GM23338 (cell line): Measurements from ENCODE around the gene HLX. TPM values are rescaled to one million over a fixed set of nuclear protein-coding genes. Genes with fewer than 3 reads are reported as not detected.

Experiments
- ATAC-seq: fragments of 200-7000 bp; cut with Tn5 transposase; 3 replicates; pipeline ENCODE4 v1.9.1; 2020
- DNase-seq: peaks from one replicate; pipeline ENCODE4 v3.0.0-alpha.2; 2015; ENCODE audit warnings: low spot score
- H2AFZ ChIP-seq: fragments of 200-600 bp; sonication (generic); 2 replicates; pipeline ENCODE4 v1.8.0; 2016; ENCODE audit warnings: antibody characterized with exemption, mild to moderate bottlenecking, moderate library complexity
- H3F3A ChIP-seq: fragments of 200-600 bp; sonication (generic); replicated peaks from 2 replicates; pipeline ENCODE4 v1.8.0; 2017; ENCODE audit warnings: antibody characterized with exemption, mixed run types, low read depth
- H3K27ac ChIP-seq: fragments of 200-600 bp; sonication (generic); 2 replicates; pipeline ENCODE4 v1.6.1; 2016; ENCODE audit warnings: low read depth
- H3K27me3 ChIP-seq: fragments of 200-600 bp; sonication (generic); 2 replicates; pipeline ENCODE4 v1.8.0; 2016; ENCODE audit warnings: mild to moderate bottlenecking, mixed run types, moderate library complexity; ENCODE audit not compliant: insufficient read depth
- H3K36me3 ChIP-seq: fragments of 200-600 bp; sonication (generic); 2 replicates; pipeline ENCODE4 v1.8.0; 2016; ENCODE audit warnings: mild to moderate bottlenecking; ENCODE audit not compliant: insufficient read depth
- H3K4me1 ChIP-seq: fragments of 200-600 bp; sonication (generic); 2 replicates; pipeline ENCODE4 v1.8.0; 2016; ENCODE audit warnings: mild to moderate bottlenecking, moderate library complexity; ENCODE audit not compliant: insufficient read depth
- H3K4me2 ChIP-seq: fragments of 200-600 bp; sonication (generic); 2 replicates; pipeline ENCODE4 v1.7.1; 2017; ENCODE audit warnings: mixed run types
- H3K4me3 ChIP-seq: fragments of 200-600 bp; sonication (generic); 2 replicates; pipeline ENCODE4 v1.6.1; 2016; ENCODE audit warnings: mixed run types
- H3K79me2 ChIP-seq: fragments of 200-600 bp; sonication (generic); replicated peaks from 2 replicates; pipeline ENCODE4 v1.8.0; 2017; ENCODE audit warnings: mild to moderate bottlenecking; ENCODE audit not compliant: insufficient read depth
- H3K9me2 ChIP-seq: fragments of 200-600 bp; sonication (generic); 2 replicates; pipeline ENCODE4 v1.8.0; 2017; ENCODE audit not compliant: insufficient read depth
- H4K20me1 ChIP-seq: fragments of 200-600 bp; sonication (generic); replicated peaks from 2 replicates; pipeline ENCODE4 v1.8.0; 2017; ENCODE audit warnings: mild to moderate bottlenecking; ENCODE audit not compliant: insufficient read depth
- H3K27ac Mint-ChIP-seq: 2 replicates; pipeline ENCODE4 v1.8.0; 2020; ENCODE audit warnings: inconsistent platforms, mild to moderate bottlenecking, moderate library complexity, mixed read lengths
- H3K27me3 Mint-ChIP-seq: 3 replicates; pipeline ENCODE4 v1.8.0; 2022; ENCODE audit warnings: low read depth, mild to moderate bottlenecking, moderate library complexity, mixed read lengths, inconsistent platforms; ENCODE audit not compliant: insufficient read depth, poor library complexity
- H3K36me3 Mint-ChIP-seq: 3 replicates; pipeline ENCODE4 v1.8.0; 2021; ENCODE audit warnings: low read depth, mild to moderate bottlenecking, inconsistent platforms, moderate library complexity, mixed read lengths
- H3K4me1 Mint-ChIP-seq: 3 replicates; pipeline ENCODE4 v1.8.0; 2020; ENCODE audit warnings: mild to moderate bottlenecking, inconsistent platforms, mixed read lengths
- H3K4me3 Mint-ChIP-seq: 3 replicates; pipeline ENCODE4 v1.8.0; 2021; ENCODE audit warnings: moderate library complexity, mild to moderate bottlenecking, inconsistent platforms, mixed read lengths
- H3K9me3 Mint-ChIP-seq: 3 replicates; pipeline ENCODE4 v1.8.0; 2020; ENCODE audit warnings: moderate library complexity, mild to moderate bottlenecking, inconsistent platforms, mixed read lengths
- CTCF ChIP-seq, 2 experiments: fragments of 200-600 bp in 1 of 2; sonication (generic) in 1 of 2; conservative IDR thresholded peaks; 2 replicates each; pipeline versions ENCODE4 v1.5.1 to v1.6.1; 2016 to 2017; ENCODE audit warnings: antibody characterized with exemption in 2 of 2, low read depth in 2 of 2, mild to moderate bottlenecking in 2 of 2, moderate library complexity in 1 of 2
- EZH2 ChIP-seq: fragments of 200-600 bp; sonication (generic); IDR thresholded peaks from one replicate; pipeline ENCODE4 v1.8.0; 2017; ENCODE audit warnings: antibody characterized with exemption, mild to moderate bottlenecking, low read depth; ENCODE audit not compliant: unreplicated experiment
- EZH2phosphoT487 ChIP-seq: fragments of 200-600 bp; sonication (generic); IDR thresholded peaks from one replicate; pipeline ENCODE4 v1.8.1; 2018; ENCODE audit warnings: antibody characterized with exemption; ENCODE audit not compliant: unreplicated experiment
- POLR2AphosphoS5 ChIP-seq: IDR thresholded peaks from 2 replicates; pipeline ENCODE4 v1.6.1; 2016; ENCODE audit warnings: antibody characterized with exemption, low read depth
- REST ChIP-seq: IDR thresholded peaks from one replicate; pipeline ENCODE4 v1.6.1; 2018; ENCODE audit warnings: antibody characterized with exemption; ENCODE audit not compliant: unreplicated experiment
- ZNF114 ChIP-seq: fragments of 250-450 bp; sonication (Bioruptor Pico); IDR thresholded peaks from 2 replicates; pipeline ENCODE4 v1.5.0; 2020; ENCODE audit warnings: mild to moderate bottlenecking, moderate library complexity
- ZNF331 ChIP-seq: fragments of 250-450 bp; sonication (Bioruptor Pico); IDR thresholded peaks from 2 replicates; pipeline ENCODE4 v1.5.0; 2020; ENCODE audit warnings: low read depth, mild to moderate bottlenecking, moderate library complexity
- polyA plus RNA-seq: library from polyadenylated mRNA; unstranded; fragments of >200 nt; fragmentation: Nextera tagmentation; extraction: Ambion mirVana; gene quantifications from 2 replicates; pipeline ENCODE4 v1.2.1, GENCODE V29; 2016
- total RNA-seq: library from RNA; depleted of rRNA; stranded (reverse); fragments of >200 nt; shearing (Covaris generic); gene quantifications from 2 replicates; pipeline ENCODE4 v1.2.3, GENCODE V29; 2014

Gene HLX
- total and polyA plus RNA-seq, 2 experiments from 2014 or later, result 0.07 TPM; not detected in 1

- TF ChIP-seq REST, result no peak
Observed at GRCh38 chr1:220918285-220918951, 39.2 kb downstream of the HLX start (continued).

GRCh38 chr1:220920967-220921366, 41.7 kb downstream of the HLX start:
- Mint-ChIP-seq H3K4me1 (peaks cover 10% of the 10 kb centered on the region), H3K36me3 (no peaks in the 10 kb centered on the region), H3K27me3 (no peaks in the 10 kb centered on the region), H3K27ac (no peak overlapping the region), H3K4me3 (no peak overlapping the region), H3K9me3 (no peaks in the 10 kb centered on the region)
- ATAC-seq, result no peak
- Histone ChIP-seq H4K20me1 (no peaks in the 10 kb centered on the region), H3K4me1 (peaks cover 5% of the 10 kb centered on the region; the same call in 1 of the 2 replicates), H3F3A (no peaks in the 10 kb centered on the region), H3K4me3 (no peak overlapping the region), H3K36me3 (no peaks in the 10 kb centered on the region), H3K27ac (no peak overlapping the region), H3K9me2 (0 out of 2 replicates have a peak, but pooled peaks cover 13% of the 10 kb centered on the region), H3K4me2 (no peak overlapping the region), H2AFZ (no peak overlapping the region), H3K27me3 (no peaks in the 10 kb centered on the region), H3K79me2 (no peaks in the 10 kb centered on the region)
- TF ChIP-seq ZNF114 (CRISPR knock-in tag), result no peak
- no peak for TF ChIP-seq EZH2
- no peak for TF ChIP-seq ZNF331 (CRISPR knock-in tag)
- TF ChIP-seq EZH2phosphoT487, result no peak
- TF ChIP-seq CTCF (conservative IDR thresholded peaks at IDR 0.05; ENCODE audit: low read depth in 2 of 2), result no peak
- no peak for TF ChIP-seq POLR2AphosphoS5
- TF ChIP-seq REST, result no peak
- no peak for DNase-seq
